Measurements from ENCODE around the gene NOL4L.

DNA sequence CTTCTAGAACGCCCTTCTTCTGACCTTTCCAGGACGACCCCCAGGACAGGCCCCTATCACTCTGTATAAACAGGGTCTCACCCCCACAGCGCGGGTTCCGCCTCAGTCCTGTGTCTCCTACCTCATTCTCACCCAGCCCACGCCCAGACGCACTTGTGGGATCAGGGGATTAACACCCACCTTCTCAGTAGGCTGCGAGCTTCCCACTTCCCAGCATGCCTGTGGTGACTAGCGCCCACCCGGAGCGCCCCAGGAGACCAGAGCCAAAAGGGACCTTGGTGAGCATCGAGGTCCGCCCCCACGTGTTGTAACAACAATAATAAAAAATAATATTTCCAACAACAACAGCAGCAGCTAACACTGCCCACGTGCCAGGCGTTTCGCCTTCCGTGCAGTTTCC, 40.9 kb upstream of the NOL4L start:
- TF ChIP-seq, protein P1, sequence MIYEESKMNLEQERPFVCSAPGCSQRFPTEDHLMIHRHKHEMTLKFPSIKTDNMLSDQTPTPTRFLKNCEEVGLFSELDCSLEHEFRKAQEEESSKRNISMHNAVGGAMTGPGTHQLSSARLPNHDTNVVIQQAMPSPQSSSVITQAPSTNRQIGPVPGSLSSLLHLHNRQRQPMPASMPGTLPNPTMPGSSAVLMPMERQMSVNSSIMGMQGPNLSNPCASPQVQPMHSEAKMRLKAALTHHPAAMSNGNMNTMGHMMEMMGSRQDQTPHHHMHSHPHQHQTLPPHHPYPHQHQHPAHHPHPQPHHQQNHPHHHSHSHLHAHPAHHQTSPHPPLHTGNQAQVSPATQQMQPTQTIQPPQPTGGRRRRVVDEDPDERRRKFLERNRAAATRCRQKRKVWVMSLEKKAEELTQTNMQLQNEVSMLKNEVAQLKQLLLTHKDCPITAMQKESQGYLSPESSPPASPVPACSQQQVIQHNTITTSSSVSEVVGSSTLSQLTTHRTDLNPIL (CRISPR knock-in tag; IDR thresholded peaks at IDR 0.05; ENCODE audit: low read depth): no peak
- TF ChIP-seq ZFP3 (CRISPR knock-in tag; IDR thresholded peaks at IDR 0.05): no peak
- TF ChIP-seq ZFP30 (CRISPR knock-in tag; IDR thresholded peaks at IDR 0.05): no peak
- TF ChIP-seq ARNTL (CRISPR knock-in tag; IDR thresholded peaks at IDR 0.05; ENCODE audit: borderline replicate concordance, low read depth): no peak
- TF ChIP-seq GLIS3 (CRISPR knock-in tag; IDR thresholded peaks at IDR 0.05): no peak
- TF ChIP-seq TCF4 (CRISPR knock-in tag; IDR thresholded peaks at IDR 0.05; ENCODE audit: borderline replicate concordance): no peak
- no peak for TF ChIP-seq ESRRG (CRISPR knock-in tag; IDR thresholded peaks at IDR 0.05)
- TF ChIP-seq RARB (CRISPR knock-in tag; IDR thresholded peaks at IDR 0.05): no peak
- no peak for TF ChIP-seq ZNF70 (CRISPR knock-in tag; IDR thresholded peaks at IDR 0.05)
- TF ChIP-seq ZNF565 (CRISPR knock-in tag; conservative IDR thresholded peaks at IDR 0.05; ENCODE audit: low read depth): no peak
- no peak for TF ChIP-seq ISL1 (CRISPR knock-in tag; IDR thresholded peaks at IDR 0.05)
- no peak for TF ChIP-seq ZC3H10 (CRISPR knock-in tag; IDR thresholded peaks at IDR 0.05)

Data from SK-N-SH treated with all-trans-retinoic acid at 6 μM for 48 hours (cell line).